Medulla oblongata (tissue), 1 donor: ENCODE results near the gene CHKB.

Experiments used
- DNase-seq: peaks from one replicate; pipeline ENCODE4 v3.0.0-alpha.2; 2015; ENCODE audit errors: extremely low spot score

CHKB gene

GRCh38 chr22:50531546-50531961, 51.1 kb downstream of the CHKB start:
- no peak for DNase-seq

GRCh38 chr22:50530877-50531545, 51.6 kb downstream of the CHKB start:
- peak; percentile 55 for DNase-seq

GRCh38 chr22:50530580-50530876, 52.1 kb downstream of the CHKB start:
- DNase-seq = no peak

GRCh38 chr22:50529897-50530579, 52.6 kb downstream of the CHKB start, which contains the start of gene TYMP:
Gene TYMP (minus strand): TSS chr22:50530012. CDS start chr22:50529709, 303 bp downstream.
- DNase-seq = peak; percentile 31

- no peak for DNase-seq
These were observed 53.2 kb downstream of the CHKB start for GRCh38 chr22:50529416-50529896.
